MM.1S (cell line): ENCODE data around the gene MELTF.

Source experiments
- DNase-seq: peaks from one replicate; pipeline ENCODE4 v3.0.0-alpha.2; 2015
- H2AFZ ChIP-seq: fragments of 300-600 bp; sonication (generic); 2 replicates; pipeline ENCODE4 v1.6.0; 2016; ENCODE audit warnings: antibody characterized with exemption, low read length
- H3F3A ChIP-seq: fragments of 300-600 bp; sonication (generic); 2 replicates; pipeline ENCODE4 v1.6.1; 2016; ENCODE audit warnings: mild to moderate bottlenecking, antibody characterized with exemption, low read length, moderate library complexity, mixed read lengths; ENCODE audit not compliant: insufficient read depth
- H3K27ac ChIP-seq: fragments of 300-600 bp; sonication (generic); 2 replicates; pipeline ENCODE4 v1.5.1; 2016; ENCODE audit warnings: mild to moderate bottlenecking, low read length
- H3K27me3 ChIP-seq: fragments of 300-600 bp; sonication (generic); replicated peaks from 2 replicates; pipeline ENCODE4 v1.6.0; 2016; ENCODE audit warnings: low read length; ENCODE audit not compliant: insufficient read depth
- H3K36me3 ChIP-seq: fragments of 300-600 bp; sonication (generic); replicated peaks from 2 replicates; pipeline ENCODE4 v1.6.1; 2016; ENCODE audit warnings: mild to moderate bottlenecking, low read length, mixed read lengths; ENCODE audit not compliant: insufficient read depth
- H3K4me1 ChIP-seq: fragments of 300-600 bp; sonication (generic); 2 replicates; pipeline ENCODE4 v1.6.1; 2016; ENCODE audit warnings: low read length, mixed read lengths
- H3K4me2 ChIP-seq: fragments of 300-600 bp; sonication (generic); 2 replicates; pipeline ENCODE4 v1.6.0; 2016; ENCODE audit warnings: low read depth, low read length
- H3K4me3 ChIP-seq: fragments of 300-600 bp; sonication (generic); 2 replicates; pipeline ENCODE4 v1.5.1; 2016; ENCODE audit warnings: low read length, mixed read lengths
- H3K79me2 ChIP-seq: fragments of 300-600 bp; sonication (generic); 2 replicates; pipeline ENCODE4 v1.6.1; 2016; ENCODE audit warnings: mixed run types, low read length, mixed read lengths
- H3K9ac ChIP-seq: fragments of 300-600 bp; sonication (generic); 2 replicates; pipeline ENCODE4 v1.6.1; 2016; ENCODE audit warnings: low read length, mixed read lengths
- H3K9me2 ChIP-seq: fragments of 300-600 bp; sonication (generic); replicated peaks from 2 replicates; pipeline ENCODE4 v1.6.1; 2016; ENCODE audit warnings: mild to moderate bottlenecking, low read length, mixed read lengths; ENCODE audit not compliant: insufficient read depth
- H3K9me3 ChIP-seq: fragments of 300-600 bp; sonication (generic); replicated peaks from 2 replicates; pipeline ENCODE4 v1.6.1; 2016; ENCODE audit warnings: mild to moderate bottlenecking, low read length, mixed read lengths; ENCODE audit not compliant: insufficient read depth
- H4K20me1 ChIP-seq: fragments of 300-600 bp; sonication (generic); 2 replicates; pipeline ENCODE4 v1.6.1; 2016; ENCODE audit warnings: mild to moderate bottlenecking, low read length, moderate library complexity, mixed read lengths; ENCODE audit not compliant: insufficient read depth
- EZH2 ChIP-seq: fragments of 300-600 bp; sonication (generic); optimal IDR thresholded peaks from 2 replicates; pipeline ENCODE3; 2017; ENCODE audit warnings: low read depth, mild to moderate bottlenecking, antibody characterized with exemption, low read length, mixed read lengths
- EZH2phosphoT487 ChIP-seq: fragments of 300-600 bp; sonication (generic); IDR thresholded peaks from 2 replicates; pipeline ENCODE4 v1.6.1; 2018; ENCODE audit warnings: antibody characterized with exemption, low read length
- TF ChIP-seq, protein P1 (sequence below): fragments of 300-600 bp; sonication (generic); IDR thresholded peaks from 2 replicates; pipeline ENCODE4 v1.5.1; 2016; ENCODE audit warnings: antibody characterized with exemption, low read length, mixed read lengths

Gene MELTF

DNA sequence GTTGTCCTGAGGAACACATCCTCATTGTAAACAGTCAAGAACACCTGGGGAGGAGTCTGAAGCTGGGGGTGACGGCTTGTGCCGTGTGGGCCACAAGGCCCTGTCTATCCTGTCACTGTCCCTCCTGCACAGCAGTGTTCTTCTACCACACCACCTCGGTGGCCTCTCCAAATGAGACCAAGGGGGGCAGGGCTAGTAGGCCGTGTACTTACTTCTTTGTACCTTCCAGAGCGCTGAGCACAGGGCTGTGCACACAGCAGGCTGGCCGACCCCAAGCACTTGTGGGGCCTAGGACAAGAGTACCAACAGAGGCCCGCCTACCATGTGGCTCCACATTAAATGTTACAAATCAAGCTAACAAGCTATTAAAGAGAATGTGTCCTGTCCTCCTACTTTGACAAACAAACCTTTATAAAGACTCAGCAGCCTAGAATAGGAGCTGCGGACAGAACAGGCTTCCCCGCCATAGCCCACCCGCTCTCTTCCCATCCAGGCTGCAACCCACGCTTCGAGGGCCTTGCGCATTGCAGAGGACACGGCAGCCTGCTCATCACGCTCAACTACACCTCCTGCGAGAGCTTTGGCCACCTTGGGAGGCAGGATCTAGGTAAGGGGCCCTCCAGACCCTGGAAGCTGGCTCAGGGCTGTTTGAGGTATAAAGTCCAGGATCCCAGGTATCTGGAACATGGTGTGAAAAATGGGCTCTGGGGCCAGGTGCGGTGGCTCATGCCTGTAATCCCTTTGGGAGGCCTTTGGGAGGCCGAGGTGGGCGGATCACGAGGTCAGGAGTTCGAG lies 30.5 kb downstream of the MELTF start:
- TF ChIP-seq EZH2 (no peak), EZH2phosphoT487 (no peak)
- TF ChIP-seq, protein P1, sequence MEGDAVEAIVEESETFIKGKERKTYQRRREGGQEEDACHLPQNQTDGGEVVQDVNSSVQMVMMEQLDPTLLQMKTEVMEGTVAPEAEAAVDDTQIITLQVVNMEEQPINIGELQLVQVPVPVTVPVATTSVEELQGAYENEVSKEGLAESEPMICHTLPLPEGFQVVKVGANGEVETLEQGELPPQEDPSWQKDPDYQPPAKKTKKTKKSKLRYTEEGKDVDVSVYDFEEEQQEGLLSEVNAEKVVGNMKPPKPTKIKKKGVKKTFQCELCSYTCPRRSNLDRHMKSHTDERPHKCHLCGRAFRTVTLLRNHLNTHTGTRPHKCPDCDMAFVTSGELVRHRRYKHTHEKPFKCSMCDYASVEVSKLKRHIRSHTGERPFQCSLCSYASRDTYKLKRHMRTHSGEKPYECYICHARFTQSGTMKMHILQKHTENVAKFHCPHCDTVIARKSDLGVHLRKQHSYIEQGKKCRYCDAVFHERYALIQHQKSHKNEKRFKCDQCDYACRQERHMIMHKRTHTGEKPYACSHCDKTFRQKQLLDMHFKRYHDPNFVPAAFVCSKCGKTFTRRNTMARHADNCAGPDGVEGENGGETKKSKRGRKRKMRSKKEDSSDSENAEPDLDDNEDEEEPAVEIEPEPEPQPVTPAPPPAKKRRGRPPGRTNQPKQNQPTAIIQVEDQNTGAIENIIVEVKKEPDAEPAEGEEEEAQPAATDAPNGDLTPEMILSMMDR = no peak
- peaks cover 10% of the 10 kb centered on the region; the same call in 1 of the 2 replicates for H3K79me2 ChIP-seq
- H3K9me3 ChIP-seq = no peaks in the 10 kb centered on the region
- H3F3A ChIP-seq = peaks cover 11% of the 10 kb centered on the region; the same call in 1 of the 2 replicates
- H3K9me2 ChIP-seq = no peaks in the 10 kb centered on the region
- no peaks in the 10 kb centered on the region for H3K27me3 ChIP-seq
- H2AFZ ChIP-seq = no peak overlapping the region
- H3K27ac ChIP-seq = no peak overlapping the region
- no peak overlapping the region for H3K4me2 ChIP-seq
- H4K20me1 ChIP-seq = no peaks in the 10 kb centered on the region
- no peak for DNase-seq
- no peaks in the 10 kb centered on the region for H3K36me3 ChIP-seq
- H3K9ac ChIP-seq = no peak overlapping the region
- no peaks in the 10 kb centered on the region for H3K4me1 ChIP-seq
- H3K4me3 ChIP-seq = no peak overlapping the region

DNA sequence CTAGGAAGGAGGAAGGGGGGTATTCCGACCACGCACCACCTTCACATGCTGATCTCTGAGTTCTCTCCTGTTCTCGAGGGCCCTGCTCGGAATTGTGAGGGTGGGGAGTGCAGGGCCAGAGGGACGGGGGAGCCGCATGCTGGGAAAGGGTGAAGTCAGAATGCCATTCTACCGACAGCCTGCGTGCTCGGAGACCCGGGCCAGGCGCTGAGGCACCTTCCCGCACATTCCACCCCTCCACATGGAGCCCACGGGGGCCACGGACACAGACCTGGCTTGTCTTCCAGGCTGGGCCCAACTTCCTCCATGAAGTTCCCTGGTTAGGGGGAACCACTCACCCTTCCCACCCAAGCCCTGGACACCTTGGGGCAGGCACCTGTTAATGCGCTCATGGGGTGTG lies 32.3 kb downstream of the MELTF start:
- no peaks in the 10 kb centered on the region for H3K4me1 ChIP-seq
- H3K27me3 ChIP-seq = no peaks in the 10 kb centered on the region
- H3K9me2 ChIP-seq = no peaks in the 10 kb centered on the region
- no peak overlapping the region for H3K4me2 ChIP-seq
- H3K9ac ChIP-seq = no peak overlapping the region
- no peak overlapping the region for H3K4me3 ChIP-seq
- H4K20me1 ChIP-seq = no peaks in the 10 kb centered on the region
- TF ChIP-seq EZH2 (no peak), EZH2phosphoT487 (no peak)
- TF ChIP-seq, protein P1 = no peak
- peaks cover 10% of the 10 kb centered on the region; the same call in 1 of the 2 replicates for H3K79me2 ChIP-seq
- H3K27ac ChIP-seq = no peak overlapping the region
- H3F3A ChIP-seq = 0 out of 2 replicates have a peak, but pooled peaks cover 4% of the 10 kb centered on the region
- DNase-seq = no peak
- H3K36me3 ChIP-seq = no peaks in the 10 kb centered on the region
- H3K9me3 ChIP-seq = no peaks in the 10 kb centered on the region
- no peak overlapping the region for H2AFZ ChIP-seq

DNA sequence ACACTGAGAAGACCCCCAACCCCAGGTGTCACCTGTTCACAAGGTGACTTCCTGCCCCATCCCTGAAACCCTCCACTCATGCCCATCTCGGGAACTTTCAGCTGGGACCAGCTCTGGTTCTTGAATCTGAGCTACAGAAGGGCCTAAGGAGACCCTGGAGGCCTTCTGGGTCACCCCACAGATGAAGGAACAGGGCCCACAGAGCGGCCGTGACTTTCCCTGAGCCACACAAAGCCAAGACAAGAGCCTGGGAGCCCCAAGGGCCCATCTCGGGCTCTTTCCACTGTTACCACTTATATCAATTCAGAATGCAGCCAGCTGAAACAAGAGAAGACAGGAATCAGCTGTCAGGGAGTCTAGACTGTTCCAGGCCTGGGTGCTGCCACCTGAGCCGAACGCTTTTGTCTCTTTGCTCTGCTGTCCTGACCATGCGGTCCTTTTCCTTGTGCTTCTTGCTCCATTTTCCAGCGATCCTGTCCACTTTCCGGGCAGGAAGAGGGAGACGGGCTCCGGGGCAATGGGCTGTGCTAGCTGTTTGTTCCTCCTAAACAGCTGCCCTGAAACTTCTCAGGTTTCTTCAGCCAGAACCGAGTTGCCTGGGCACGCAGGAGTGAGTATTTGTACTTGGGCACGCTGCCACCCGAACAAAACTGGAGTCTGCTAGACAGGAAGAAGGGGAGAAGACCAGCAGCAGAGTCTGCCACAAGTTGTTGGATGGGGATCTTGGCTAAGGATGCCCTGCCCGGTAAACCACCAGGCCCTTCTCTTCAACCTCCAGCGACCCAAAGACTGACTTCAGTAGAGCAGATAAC lies 33.0 kb downstream of the MELTF start:
- no peak overlapping the region for H3K9ac ChIP-seq
- no peak for DNase-seq
- H3K79me2 ChIP-seq = peaks cover 6% of the 10 kb centered on the region; the same call in 1 of the 2 replicates
- no peaks in the 10 kb centered on the region for H3F3A ChIP-seq
- H3K4me1 ChIP-seq = no peaks in the 10 kb centered on the region
- H3K4me2 ChIP-seq = no peak overlapping the region
- no peaks in the 10 kb centered on the region for H3K36me3 ChIP-seq
- no peaks in the 10 kb centered on the region for H3K9me2 ChIP-seq
- no peak overlapping the region for H2AFZ ChIP-seq
- H4K20me1 ChIP-seq = no peaks in the 10 kb centered on the region
- H3K27me3 ChIP-seq = no peaks in the 10 kb centered on the region
- no peak overlapping the region for H3K27ac ChIP-seq
- TF ChIP-seq EZH2phosphoT487 = no peak
- no peak for TF ChIP-seq EZH2
- TF ChIP-seq, protein P1 = no peak
- H3K9me3 ChIP-seq = no peaks in the 10 kb centered on the region
- H3K4me3 ChIP-seq = no peak overlapping the region
